Measurements from ENCODE around the gene COL5A3.

Gene COL5A3

DNA sequence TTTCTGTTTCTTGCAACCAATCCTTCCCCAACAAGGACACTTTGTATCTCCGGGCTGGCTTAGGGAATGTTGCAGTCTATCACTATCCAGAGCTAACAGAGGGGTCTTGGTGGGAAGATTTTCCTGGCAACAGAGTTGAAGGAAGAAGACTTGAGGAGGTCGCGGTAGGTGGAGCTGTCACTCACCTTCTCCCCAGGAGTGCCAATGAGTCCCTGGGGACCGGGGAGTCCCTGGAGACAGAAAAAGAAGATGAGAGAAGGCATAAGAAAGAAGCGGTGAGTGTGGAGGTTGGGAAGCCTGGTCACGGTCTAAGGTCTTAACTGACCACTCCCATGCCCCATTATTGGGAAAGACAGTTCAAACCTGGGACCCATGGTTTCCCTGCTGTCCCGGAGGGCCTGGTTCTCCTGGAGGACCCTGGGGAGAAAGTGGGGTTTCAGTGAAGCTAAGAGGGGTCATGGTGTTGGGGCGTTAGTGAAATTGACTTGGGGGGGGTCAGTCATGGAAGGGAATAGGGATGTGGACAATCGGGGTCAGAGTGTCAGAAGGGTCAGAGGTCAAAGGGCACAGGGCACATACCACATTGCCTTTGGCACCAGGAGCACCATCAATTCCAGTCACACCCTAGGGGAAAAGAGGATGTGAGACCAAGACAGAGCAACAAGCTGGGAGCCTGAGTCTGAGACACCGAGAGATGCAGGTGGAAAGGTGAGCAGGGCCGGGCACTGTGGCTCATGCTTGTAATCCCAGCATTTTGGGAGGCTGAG lies 18.7 kb downstream of the COL5A3 start:
- TF ChIP-seq ISL1 (CRISPR knock-in tag; IDR thresholded peaks at IDR 0.05) (no peak), TOX (CRISPR knock-in tag; IDR thresholded peaks at IDR 0.05; ENCODE audit: borderline replicate concordance) (no peak), ZFP30 (CRISPR knock-in tag; IDR thresholded peaks at IDR 0.05) (no peak), TCF4 (CRISPR knock-in tag; IDR thresholded peaks at IDR 0.05; ENCODE audit: borderline replicate concordance) (no peak), ZNF70 (CRISPR knock-in tag; IDR thresholded peaks at IDR 0.05) (no peak), PPARA (CRISPR knock-in tag; IDR thresholded peaks at IDR 0.05; ENCODE audit: borderline replicate concordance) (no peak), ZFP3 (CRISPR knock-in tag; IDR thresholded peaks at IDR 0.05) (no peak)
- TF ChIP-seq, protein P1, sequence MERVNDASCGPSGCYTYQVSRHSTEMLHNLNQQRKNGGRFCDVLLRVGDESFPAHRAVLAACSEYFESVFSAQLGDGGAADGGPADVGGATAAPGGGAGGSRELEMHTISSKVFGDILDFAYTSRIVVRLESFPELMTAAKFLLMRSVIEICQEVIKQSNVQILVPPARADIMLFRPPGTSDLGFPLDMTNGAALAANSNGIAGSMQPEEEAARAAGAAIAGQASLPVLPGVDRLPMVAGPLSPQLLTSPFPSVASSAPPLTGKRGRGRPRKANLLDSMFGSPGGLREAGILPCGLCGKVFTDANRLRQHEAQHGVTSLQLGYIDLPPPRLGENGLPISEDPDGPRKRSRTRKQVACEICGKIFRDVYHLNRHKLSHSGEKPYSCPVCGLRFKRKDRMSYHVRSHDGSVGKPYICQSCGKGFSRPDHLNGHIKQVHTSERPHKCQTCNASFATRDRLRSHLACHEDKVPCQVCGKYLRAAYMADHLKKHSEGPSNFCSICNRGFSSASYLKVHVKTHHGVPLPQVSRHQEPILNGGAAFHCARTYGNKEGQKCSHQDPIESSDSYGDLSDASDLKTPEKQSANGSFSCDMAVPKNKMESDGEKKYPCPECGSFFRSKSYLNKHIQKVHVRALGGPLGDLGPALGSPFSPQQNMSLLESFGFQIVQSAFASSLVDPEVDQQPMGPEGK (CRISPR knock-in tag; IDR thresholded peaks at IDR 0.05; ENCODE audit: borderline replicate concordance), result no peak
- TF ChIP-seq, protein P2, sequence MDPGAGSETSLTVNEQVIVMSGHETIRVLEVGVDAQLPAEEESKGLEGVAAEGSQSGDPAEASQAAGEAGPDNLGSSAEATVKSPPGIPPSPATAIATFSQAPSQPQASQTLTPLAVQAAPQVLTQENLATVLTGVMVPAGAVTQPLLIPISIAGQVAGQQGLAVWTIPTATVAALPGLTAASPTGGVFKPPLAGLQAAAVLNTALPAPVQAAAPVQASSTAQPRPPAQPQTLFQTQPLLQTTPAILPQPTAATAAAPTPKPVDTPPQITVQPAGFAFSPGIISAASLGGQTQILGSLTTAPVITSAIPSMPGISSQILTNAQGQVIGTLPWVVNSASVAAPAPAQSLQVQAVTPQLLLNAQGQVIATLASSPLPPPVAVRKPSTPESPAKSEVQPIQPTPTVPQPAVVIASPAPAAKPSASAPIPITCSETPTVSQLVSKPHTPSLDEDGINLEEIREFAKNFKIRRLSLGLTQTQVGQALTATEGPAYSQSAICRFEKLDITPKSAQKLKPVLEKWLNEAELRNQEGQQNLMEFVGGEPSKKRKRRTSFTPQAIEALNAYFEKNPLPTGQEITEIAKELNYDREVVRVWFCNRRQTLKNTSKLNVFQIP (CRISPR knock-in tag; IDR thresholded peaks at IDR 0.05; ENCODE audit: borderline replicate concordance, low read depth), result no peak
- no peak for ATAC-seq

DNA sequence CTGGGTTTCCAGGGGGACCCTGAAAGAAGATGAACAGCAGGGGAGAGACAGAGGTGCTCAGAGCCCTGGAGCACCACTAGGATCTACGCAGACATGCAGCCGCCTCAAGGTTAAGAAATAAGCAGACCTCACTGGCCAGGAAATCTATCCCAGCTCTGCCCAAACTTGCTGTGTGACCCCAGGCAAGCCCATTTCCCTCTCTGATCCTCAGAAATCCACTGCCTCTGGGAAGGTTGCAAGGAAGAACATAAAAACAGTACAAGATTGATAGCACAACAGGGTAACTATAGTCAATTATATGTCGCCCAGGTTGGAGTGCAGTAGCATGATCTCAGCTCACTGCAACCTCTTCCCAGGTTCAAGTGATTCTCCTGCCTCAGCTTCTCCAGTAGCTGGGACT lies 20.8 kb downstream of the COL5A3 start:
- no peak for ATAC-seq
- TF ChIP-seq BACH2 (CRISPR knock-in tag; IDR thresholded peaks at IDR 0.05; ENCODE audit: borderline replicate concordance) (no peak), ZNF565 (CRISPR knock-in tag; conservative IDR thresholded peaks at IDR 0.05; ENCODE audit: low read depth) (no peak), ISL1 (CRISPR knock-in tag; IDR thresholded peaks at IDR 0.05) (no peak), ZFP3 (CRISPR knock-in tag; IDR thresholded peaks at IDR 0.05) (no peak)
- TF ChIP-seq, protein P1 (CRISPR knock-in tag; IDR thresholded peaks at IDR 0.05; ENCODE audit: borderline replicate concordance), result no peak
- TF ChIP-seq, protein P2 (CRISPR knock-in tag; IDR thresholded peaks at IDR 0.05; ENCODE audit: borderline replicate concordance, low read depth), result no peak

DNA sequence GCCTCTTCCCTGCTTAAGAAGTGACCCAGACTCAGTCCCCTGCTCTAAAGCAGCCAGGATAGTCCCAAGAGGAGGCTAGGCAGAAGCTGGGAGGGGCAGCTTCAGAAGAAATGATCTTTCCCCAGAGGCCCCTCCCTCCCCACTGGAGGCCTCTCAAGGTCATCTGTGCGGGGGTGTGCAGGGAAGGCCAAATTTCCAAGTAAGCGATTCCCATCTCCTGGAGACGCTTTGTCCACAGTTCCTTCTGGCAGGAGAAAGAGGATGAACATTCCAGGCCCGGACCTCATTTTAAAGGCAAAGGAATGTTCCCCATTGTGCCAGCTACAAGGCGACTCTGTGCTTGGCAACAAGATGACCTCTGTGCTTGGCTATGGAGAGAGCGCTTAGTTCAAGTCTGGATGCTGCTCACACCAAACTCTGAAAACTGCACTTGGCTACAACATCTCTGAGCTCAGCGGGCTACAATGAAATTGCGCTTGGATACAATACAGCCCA lies 23.5 kb downstream of the COL5A3 start:
- ATAC-seq, result peak; percentile 38; the same call in 2 of the 3 replicates
- TF ChIP-seq, protein P3, sequence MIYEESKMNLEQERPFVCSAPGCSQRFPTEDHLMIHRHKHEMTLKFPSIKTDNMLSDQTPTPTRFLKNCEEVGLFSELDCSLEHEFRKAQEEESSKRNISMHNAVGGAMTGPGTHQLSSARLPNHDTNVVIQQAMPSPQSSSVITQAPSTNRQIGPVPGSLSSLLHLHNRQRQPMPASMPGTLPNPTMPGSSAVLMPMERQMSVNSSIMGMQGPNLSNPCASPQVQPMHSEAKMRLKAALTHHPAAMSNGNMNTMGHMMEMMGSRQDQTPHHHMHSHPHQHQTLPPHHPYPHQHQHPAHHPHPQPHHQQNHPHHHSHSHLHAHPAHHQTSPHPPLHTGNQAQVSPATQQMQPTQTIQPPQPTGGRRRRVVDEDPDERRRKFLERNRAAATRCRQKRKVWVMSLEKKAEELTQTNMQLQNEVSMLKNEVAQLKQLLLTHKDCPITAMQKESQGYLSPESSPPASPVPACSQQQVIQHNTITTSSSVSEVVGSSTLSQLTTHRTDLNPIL (CRISPR knock-in tag; IDR thresholded peaks at IDR 0.05; ENCODE audit: low read depth), result no peak
- no peak for TF ChIP-seq OSR1 (CRISPR knock-in tag; IDR thresholded peaks at IDR 0.05)
- no peak for TF ChIP-seq TCF4 (CRISPR knock-in tag; IDR thresholded peaks at IDR 0.05; ENCODE audit: borderline replicate concordance)
- TF ChIP-seq, protein P2 (CRISPR knock-in tag; IDR thresholded peaks at IDR 0.05; ENCODE audit: borderline replicate concordance, low read depth), result no peak
- no peak for TF ChIP-seq SNAI2 (CRISPR knock-in tag; IDR thresholded peaks at IDR 0.05)
- TF ChIP-seq PPARA (CRISPR knock-in tag; IDR thresholded peaks at IDR 0.05; ENCODE audit: borderline replicate concordance), result no peak
- TF ChIP-seq ESRRG (CRISPR knock-in tag; IDR thresholded peaks at IDR 0.05), result no peak
- TF ChIP-seq, protein P4, sequence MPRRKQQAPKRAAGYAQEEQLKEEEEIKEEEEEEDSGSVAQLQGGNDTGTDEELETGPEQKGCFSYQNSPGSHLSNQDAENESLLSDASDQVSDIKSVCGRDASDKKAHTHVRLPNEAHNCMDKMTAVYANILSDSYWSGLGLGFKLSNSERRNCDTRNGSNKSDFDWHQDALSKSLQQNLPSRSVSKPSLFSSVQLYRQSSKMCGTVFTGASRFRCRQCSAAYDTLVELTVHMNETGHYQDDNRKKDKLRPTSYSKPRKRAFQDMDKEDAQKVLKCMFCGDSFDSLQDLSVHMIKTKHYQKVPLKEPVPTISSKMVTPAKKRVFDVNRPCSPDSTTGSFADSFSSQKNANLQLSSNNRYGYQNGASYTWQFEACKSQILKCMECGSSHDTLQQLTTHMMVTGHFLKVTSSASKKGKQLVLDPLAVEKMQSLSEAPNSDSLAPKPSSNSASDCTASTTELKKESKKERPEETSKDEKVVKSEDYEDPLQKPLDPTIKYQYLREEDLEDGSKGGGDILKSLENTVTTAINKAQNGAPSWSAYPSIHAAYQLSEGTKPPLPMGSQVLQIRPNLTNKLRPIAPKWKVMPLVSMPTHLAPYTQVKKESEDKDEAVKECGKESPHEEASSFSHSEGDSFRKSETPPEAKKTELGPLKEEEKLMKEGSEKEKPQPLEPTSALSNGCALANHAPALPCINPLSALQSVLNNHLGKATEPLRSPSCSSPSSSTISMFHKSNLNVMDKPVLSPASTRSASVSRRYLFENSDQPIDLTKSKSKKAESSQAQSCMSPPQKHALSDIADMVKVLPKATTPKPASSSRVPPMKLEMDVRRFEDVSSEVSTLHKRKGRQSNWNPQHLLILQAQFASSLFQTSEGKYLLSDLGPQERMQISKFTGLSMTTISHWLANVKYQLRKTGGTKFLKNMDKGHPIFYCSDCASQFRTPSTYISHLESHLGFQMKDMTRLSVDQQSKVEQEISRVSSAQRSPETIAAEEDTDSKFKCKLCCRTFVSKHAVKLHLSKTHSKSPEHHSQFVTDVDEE (CRISPR knock-in tag; IDR thresholded peaks at IDR 0.05), result no peak
- TF ChIP-seq, protein P1 (CRISPR knock-in tag; IDR thresholded peaks at IDR 0.05; ENCODE audit: borderline replicate concordance), result no peak
- no peak for TF ChIP-seq ZNF70 (CRISPR knock-in tag; IDR thresholded peaks at IDR 0.05)

Data from SK-N-SH treated with all-trans-retinoic acid at 6 μM for 48 hours (cell line).